Transverse colon (tissue), 4 donors: ENCODE results near the gene MICAL1. TPM values are rescaled to one million over a fixed set of nuclear protein-coding genes. Genes with fewer than 3 reads are reported as not detected.

ENCODE experiments used
- DNase-seq: peaks from one replicate; pipeline ENCODE4 v3.0.0-alpha.2; 2019
- H3K27ac ChIP-seq, 4 donors: fragments of 200-600 bp; sonication (generic); 2 replicates each; pipeline ENCODE4 v1.5.1; 2016 to 2018; ENCODE audit warnings: inconsistent platforms in 4 of 4
- H3K27me3 ChIP-seq: fragments of 200-600 bp; sonication (generic); 2 replicates; pipeline ENCODE4 v1.5.1; 2017; ENCODE audit warnings: inconsistent platforms
- H3K36me3 ChIP-seq, 4 donors: fragments of 200-600 bp; sonication (generic); 2 replicates each; pipeline ENCODE4 v1.5.1; 2017 to 2019; ENCODE audit warnings: inconsistent platforms in 4 of 4
- H3K4me1 ChIP-seq, 4 donors: fragments of 200-600 bp; sonication (generic); 2 replicates each; pipeline ENCODE4 v1.5.1; 2017 to 2020; ENCODE audit warnings: inconsistent platforms in 4 of 4
- H3K4me3 ChIP-seq, 4 donors: fragments of 200-600 bp; sonication (generic); 1 replicate in 1 of 4; 2 replicates in 3 of 4; pipeline versions ENCODE4 v1.5.1 to v1.6.1; 2017 to 2019; ENCODE audit warnings: inconsistent platforms in 4 of 4
- H3K9me3 ChIP-seq, 2 donors: fragments of 200-600 bp; sonication (generic); 2 replicates each; pipeline ENCODE4 v1.5.1; 2017 to 2019; ENCODE audit warnings: inconsistent platforms in 2 of 2
- EP300 ChIP-seq: sonication (generic); formaldehyde crosslinking; IDR thresholded peaks from one replicate; pipeline ENCODE4 v1.6.1; 2017; ENCODE audit warnings: antibody characterized with exemption, low read depth
- POLR2A ChIP-seq: fragments of 450-650 bp; IDR thresholded peaks from one replicate; pipeline ENCODE4 v1.6.1; 2016; ENCODE audit warnings: antibody characterized with exemption, mild to moderate bottlenecking, moderate library complexity
- POLR2AphosphoS5 ChIP-seq, 3 donors: sonication (generic); formaldehyde crosslinking; IDR thresholded peaks; one replicate each; pipeline ENCODE4 v1.6.1; 2016; ENCODE audit warnings: antibody characterized with exemption in 3 of 3
- WGBS, 2 donors: methylation state at CpG; one replicate each; pipeline ENCODE4 v1.1.5; 2018; ENCODE audit warnings: low coverage in 1 of 2; 5-methylcytosine and 5-hydroxymethylcytosine counted together
- in situ Hi-C, 4 donors: fragments of 200-750 bp; cut with MboI; loops; one replicate each; pipeline versions ENCODE4 v1.15.0 to v1.15.1; 2017; ENCODE audit warnings: low sequenced_read_pairs in 3 of 4, low pct_ligation_motif_present in 1 of 4, low pct_unique_long_range_greater_than_20kb in 1 of 4
- intact Hi-C: fragments of 100-400 bp; cut with DNase I; formaldehyde crosslinking; loops from one replicate; pipeline ENCODE4 v1.15.1; 2023; ENCODE audit warnings: low total_unique reads
- total RNA-seq, 4 donors: library from RNA; depleted of rRNA; stranded (reverse); fragments of >200 nt; gene quantifications; one replicate each; pipeline ENCODE4 v1.1.0, GENCODE V29; 2016

Gene MICAL1
- total RNA-seq, 4 donors from 2014 or later = 85.3 to 241 (median 121) TPM

DNA sequence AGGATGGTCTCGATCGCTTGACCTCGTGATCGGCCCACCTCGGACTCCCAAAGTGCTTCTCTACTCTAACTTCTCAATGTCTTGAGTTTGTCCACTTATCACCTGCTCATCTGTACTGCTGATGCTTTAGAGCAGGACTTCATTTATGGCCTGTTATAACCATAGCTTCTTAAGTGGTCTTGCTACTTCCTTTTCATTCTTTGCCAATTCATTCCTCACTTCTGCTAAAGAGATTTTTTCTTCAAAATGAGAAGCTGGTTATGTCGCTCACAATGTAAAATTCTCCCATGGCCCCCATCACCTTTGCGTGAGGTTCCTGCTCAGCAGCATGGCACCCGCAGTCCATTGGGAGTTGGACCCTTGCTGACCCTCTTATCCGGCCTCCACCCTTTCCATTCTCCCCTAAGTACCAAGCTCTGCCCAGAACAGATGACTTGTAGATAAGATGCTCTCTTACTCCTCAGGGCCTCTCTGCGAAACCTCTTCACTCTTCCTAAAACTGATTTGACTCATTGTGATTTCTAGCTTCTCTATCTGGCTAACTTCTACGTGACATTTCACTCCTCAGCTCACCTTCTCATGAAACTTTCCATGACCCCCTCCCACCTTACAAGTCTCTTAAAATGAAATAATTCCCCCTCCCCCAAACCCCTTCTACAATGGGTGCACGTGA is 59.4 kb downstream of the MICAL1 start:
- no peaks in the 10 kb centered on the region for H3K4me1 ChIP-seq
- H3K4me3 ChIP-seq = no peak overlapping the region
- intact Hi-C loops = no loop called here
- whole genome bisulfite sequencing, 2 donors = 87 to 98% methylated on average over 6 to 12 of the region's 12 CpGs
- DNase-seq = no peak
- no peak overlapping the region for H3K27ac ChIP-seq
- H3K9me3 ChIP-seq = no peaks in the 10 kb centered on the region
- in situ Hi-C loops = loop anchor here in 2 of 4 donors (25.0 kb wide), 2 partner anchors 209 to 859 kb away; no protein-coding TSS in a partner anchor
- TF ChIP-seq POLR2A (no peak), EP300 (no peak), POLR2AphosphoS5 (IDR thresholded peaks at IDR 0.05) (no peak)
- no peaks in the 10 kb centered on the region for H3K27me3 ChIP-seq
- H3K36me3 ChIP-seq = no peaks in the 10 kb centered on the region

Other genes with a start within 250 kb of the MICAL1 start
- 100 to 1,000 TPM; 109 to 448 (median 313) TPM for gene CD164, start 73.3 kb downstream of the MICAL1 start, total RNA-seq
- 1 to 10 TPM in 2 of 4 donors, under 1 TPM in 1, not detected in 1; 0.64 to 4.0 (median 1.9) TPM for gene PPIL6, start 15.1 kb downstream of the MICAL1 start, total RNA-seq
- 10 to 100 TPM in 3 of 4 donors, 1 to 10 TPM in 1; 9.4 to 34.5 (median 30.3) TPM for gene SMPD2, start 15.0 kb downstream of the MICAL1 start, total RNA-seq
- 1 to 10 TPM; 3.0 to 7.8 (median 5.7) TPM for gene ZBTB24, start 27.4 kb upstream of the MICAL1 start, total RNA-seq
- gene AK9, start 235.4 kb upstream of the MICAL1 start, total RNA-seq = 10 to 100 TPM; 12.0 to 32.0 (median 23.2) TPM
- gene FIG4, start 235.5 kb upstream of the MICAL1 start, total RNA-seq = 10 to 100 TPM in 3 of 4 donors, 1 to 10 TPM in 1; 3.7 to 21.6 (median 15.2) TPM